Spleen (tissue), 11 donors: ENCODE results near the gene MED27. TPM values are rescaled to one million over a fixed set of nuclear protein-coding genes. Genes with fewer than 3 reads are reported as not detected.

Experiments
- DNase-seq: peaks from one replicate; pipeline ENCODE4 v3.0.0-alpha.2; 2020
- H3K27ac ChIP-seq, 8 donors: fragments of 200-600 bp; sonication (generic) in 7 of 8; 1 replicate in 4 of 8; 2 replicates in 4 of 8; pipeline versions ENCODE4 v1.5.0 to v1.8.0; 2016 to 2021; ENCODE audit warnings: inconsistent platforms in 4 of 8, mild to moderate bottlenecking in 4 of 8, moderate library complexity in 1 of 8
- H3K27me3 ChIP-seq, 7 donors: fragments of 200-600 bp; sonication (generic) in 6 of 7; replicated peaks in 1 of 7; 1 replicate in 4 of 7; 2 replicates in 3 of 7; pipeline versions ENCODE4 v1.5.0 to v1.8.0; 2016 to 2021; ENCODE audit warnings: inconsistent platforms in 3 of 7, mild to moderate bottlenecking in 1 of 7
- H3K36me3 ChIP-seq, 6 donors: fragments of 200-600 bp; sonication (generic) in 5 of 6; 1 replicate in 4 of 6; 2 replicates in 2 of 6; pipeline versions ENCODE4 v1.5.0 to v1.8.0; 2016 to 2021; ENCODE audit warnings: inconsistent platforms in 2 of 6
- H3K4me1 ChIP-seq, 6 donors: fragments of 200-600 bp; sonication (generic) in 5 of 6; 1 replicate in 3 of 6; 2 replicates in 3 of 6; pipeline versions ENCODE4 v1.5.0 to v1.8.0; 2016 to 2021; ENCODE audit warnings: inconsistent platforms in 3 of 6
- H3K4me3 ChIP-seq, 8 donors: fragments of 200-600 bp; sonication (generic) in 7 of 8; 1 replicate in 4 of 8; 2 replicates in 4 of 8; pipeline versions ENCODE4 v1.5.0 to v1.8.0; 2016 to 2021; ENCODE audit warnings: inconsistent platforms in 4 of 8, mild to moderate bottlenecking in 4 of 8, moderate library complexity in 2 of 8
- H3K9me3 ChIP-seq, 8 donors: fragments of 200-600 bp; sonication (generic) in 7 of 8; 1 replicate in 4 of 8; 2 replicates in 4 of 8; pipeline versions ENCODE4 v1.5.0 to v1.8.0; 2016 to 2021; ENCODE audit warnings: inconsistent platforms in 4 of 8
- POLR2A ChIP-seq, 3 donors: fragments of 450-650 bp; IDR thresholded peaks; one replicate each; pipeline ENCODE4 v1.5.1; 2017; ENCODE audit warnings: antibody characterized with exemption in 3 of 3, mild to moderate bottlenecking in 1 of 3
- POLR2AphosphoS5 ChIP-seq, 3 donors: sonication (generic); formaldehyde crosslinking; IDR thresholded peaks; one replicate each; pipeline ENCODE4 v1.5.1; 2017; ENCODE audit warnings: antibody characterized with exemption in 3 of 3
- WGBS, 5 donors: extraction: QIAGEN DNeasy Blood & Tissue Kit in 3 of 5; methylation state at CpG; one replicate each; pipeline versions ENCODE4 v1.1.5 to v1.1.7; 2013 to 2018; 5-methylcytosine and 5-hydroxymethylcytosine counted together
- intact Hi-C: fragments of 100-400 bp; cut with DNase I; formaldehyde crosslinking; loops from one replicate; pipeline ENCODE4 v1.15.0; 2023; ENCODE audit warnings: low total_unique reads
- polyA plus RNA-seq, 3 donors: library from polyadenylated mRNA; stranded (reverse); fragments of 200-250 nt; gene quantifications; one replicate each; pipeline ENCODE4 v1.2.1, GENCODE V29; 2013
- total RNA-seq, 7 donors: library from RNA; depleted of rRNA in 3 of 7; stranded (reverse); fragments of >200 nt in 3 of 7; fragmentation: NEBNext Ultra II Directional in 4 of 7; extraction: Animal tissue kit (Norgen Biotek cat#: 25700) in 4 of 7; gene quantifications; one replicate each; pipeline versions ENCODE4 v1.1.0 to v1.2.1, GENCODE V29; 2016 to 2021
- TF ChIP-seq, protein P1 (sequence below), 11 experiments: fragments of 200-600 bp in 7 of 11; fragments of 450-650 bp in 4 of 11; sonication (generic) in 4 of 11; IDR thresholded peaks in 8 of 11; conservative IDR thresholded peaks in 3 of 11; 1 replicate in 7 of 11; 2 replicates in 4 of 11; pipeline versions ENCODE4 v1.4.0 to v1.8.0; 2016 to 2021; ENCODE audit warnings: antibody characterized with exemption in 11 of 11, inconsistent platforms in 4 of 11, mild to moderate bottlenecking in 1 of 11
- donor health status: healthy with polysubstance abuse.
- donor health status: DM: no; HTN: no; CAD: no; lungs with moderate emphysema.
- donor health status: DM: no; HTN: no; CAD: no.
- donor health status: Bipolar disorder and iron deficiency.
- donor health status: healthy.
- donor health status: DM: no; HTN: no; CAD: no.
- donor health status: DM: yes; HTN: yes; CAD: no.

MED27 gene
- total and polyA plus RNA-seq, 10 donors, result 13.1 to 22.4 (median 16.0) TPM

DNA sequence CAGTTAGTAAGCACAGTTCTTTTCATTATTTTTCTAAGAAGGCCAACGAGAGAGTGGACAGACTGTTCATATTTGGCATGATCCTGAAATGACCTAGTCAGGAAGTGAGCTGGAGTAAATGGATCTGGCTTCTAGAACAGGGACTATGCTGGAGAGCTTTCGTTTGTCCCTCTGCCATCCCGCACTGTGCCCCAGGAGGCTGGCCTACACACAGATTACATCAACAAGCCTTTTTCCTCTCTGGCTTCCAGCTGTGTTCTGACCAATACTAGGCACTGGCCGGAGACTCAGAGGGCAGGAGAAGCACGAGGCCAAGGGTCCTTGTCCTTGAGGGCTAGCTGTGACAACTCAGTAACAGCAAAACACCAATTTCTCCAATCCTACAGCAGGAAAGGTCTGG, 127.8 kb downstream of the MED27 start:
- no peak for TF ChIP-seq POLR2AphosphoS5 (IDR thresholded peaks at IDR 0.05)
- TF ChIP-seq, protein P1, sequence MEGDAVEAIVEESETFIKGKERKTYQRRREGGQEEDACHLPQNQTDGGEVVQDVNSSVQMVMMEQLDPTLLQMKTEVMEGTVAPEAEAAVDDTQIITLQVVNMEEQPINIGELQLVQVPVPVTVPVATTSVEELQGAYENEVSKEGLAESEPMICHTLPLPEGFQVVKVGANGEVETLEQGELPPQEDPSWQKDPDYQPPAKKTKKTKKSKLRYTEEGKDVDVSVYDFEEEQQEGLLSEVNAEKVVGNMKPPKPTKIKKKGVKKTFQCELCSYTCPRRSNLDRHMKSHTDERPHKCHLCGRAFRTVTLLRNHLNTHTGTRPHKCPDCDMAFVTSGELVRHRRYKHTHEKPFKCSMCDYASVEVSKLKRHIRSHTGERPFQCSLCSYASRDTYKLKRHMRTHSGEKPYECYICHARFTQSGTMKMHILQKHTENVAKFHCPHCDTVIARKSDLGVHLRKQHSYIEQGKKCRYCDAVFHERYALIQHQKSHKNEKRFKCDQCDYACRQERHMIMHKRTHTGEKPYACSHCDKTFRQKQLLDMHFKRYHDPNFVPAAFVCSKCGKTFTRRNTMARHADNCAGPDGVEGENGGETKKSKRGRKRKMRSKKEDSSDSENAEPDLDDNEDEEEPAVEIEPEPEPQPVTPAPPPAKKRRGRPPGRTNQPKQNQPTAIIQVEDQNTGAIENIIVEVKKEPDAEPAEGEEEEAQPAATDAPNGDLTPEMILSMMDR (IDR thresholded peaks at IDR 0.05 in 8 of 11, conservative IDR thresholded peaks at IDR 0.05 in 3 of 11), result no peak
- no peak overlapping the region for H3K27ac ChIP-seq
- DNase-seq, result no peak
- peaks cover 0 to 9% (median 0%) of the 10 kb centered on the region in 6 donors for H3K36me3 ChIP-seq
- H3K27me3 ChIP-seq, result no peaks in the 10 kb centered on the region
- no peak overlapping the region for H3K4me3 ChIP-seq
- intact Hi-C loops, result no loop called here
- H3K9me3 ChIP-seq, result no peaks in the 10 kb centered on the region
- no peaks in the 10 kb centered on the region for H3K4me1 ChIP-seq
- WGBS, 5 donors, result 63 to 93% (median 73%) methylated on average over 5 of the region's 5 CpGs

DNA sequence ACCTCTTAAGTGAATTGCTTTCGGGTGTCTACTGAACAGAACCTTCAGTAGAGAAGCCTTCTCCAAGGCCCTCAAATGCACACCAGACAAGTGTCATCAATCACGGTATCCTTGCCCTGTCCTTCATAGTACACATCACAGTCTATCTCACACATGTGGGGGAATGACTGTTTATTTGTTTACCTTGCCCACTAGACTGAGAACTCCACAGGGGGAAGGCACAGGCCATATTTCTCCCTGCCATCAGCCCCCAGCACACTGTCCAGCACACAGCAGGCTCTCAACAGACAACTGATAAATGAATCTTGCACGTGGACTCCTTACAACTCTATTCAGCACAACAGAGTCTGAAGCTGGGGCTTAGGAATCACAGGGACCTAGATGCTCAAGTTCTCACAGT, 128.5 kb downstream of the MED27 start:
- H3K27ac ChIP-seq, result no peak overlapping the region
- WGBS, 5 donors, result 67 to 96% (median 92%) methylated on average over 3 of the region's 3 CpGs
- H3K4me3 ChIP-seq, result no peak overlapping the region
- H3K36me3 ChIP-seq, result peaks cover 0 to 12% (median 0%) of the 10 kb centered on the region in 6 donors
- no peaks in the 10 kb centered on the region for H3K9me3 ChIP-seq
- intact Hi-C loops, result no loop called here
- TF ChIP-seq POLR2AphosphoS5 (IDR thresholded peaks at IDR 0.05) (no peak), POLR2A (IDR thresholded peaks at IDR 0.05) (no peak)
- TF ChIP-seq, protein P1 (IDR thresholded peaks at IDR 0.05 in 8 of 11, conservative IDR thresholded peaks at IDR 0.05 in 3 of 11), result no peak
- H3K27me3 ChIP-seq, result no peaks in the 10 kb centered on the region
- no peak for DNase-seq
- no peaks in the 10 kb centered on the region for H3K4me1 ChIP-seq

DNA sequence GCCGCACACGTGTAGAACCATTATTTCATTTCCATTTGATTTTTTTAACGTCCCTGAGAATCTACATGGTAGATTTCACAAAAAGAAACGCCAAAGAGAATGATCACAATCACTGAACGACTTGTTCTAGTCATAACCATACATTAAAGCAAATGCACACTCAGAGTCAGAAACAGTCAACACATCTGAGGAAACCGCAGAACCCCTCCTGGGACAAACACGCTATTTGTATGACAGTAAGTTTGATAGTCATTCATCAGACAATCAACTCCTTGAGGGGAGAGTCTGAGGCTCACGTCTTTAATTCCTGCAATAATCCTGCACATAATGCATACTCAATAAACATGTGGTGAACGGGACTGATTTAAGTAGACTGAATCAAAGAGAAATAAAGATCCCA, 129.2 kb downstream of the MED27 start:
- TF ChIP-seq POLR2A (IDR thresholded peaks at IDR 0.05) (no peak), POLR2AphosphoS5 (IDR thresholded peaks at IDR 0.05) (no peak)
- TF ChIP-seq, protein P1 (IDR thresholded peaks at IDR 0.05 in 8 of 11, conservative IDR thresholded peaks at IDR 0.05 in 3 of 11), result no peak
- Histone ChIP-seq H3K4me1 (no peaks in the 10 kb centered on the region), H3K9me3 (no peaks in the 10 kb centered on the region), H3K27ac (no peak overlapping the region), H3K36me3 (peaks cover 0 to 13% (median 0%) of the 10 kb centered on the region in 6 donors), H3K4me3 (no peak overlapping the region), H3K27me3 (no peaks in the 10 kb centered on the region)
- WGBS, 5 donors, result 81 to 94% (median 88%) methylated on average over 9 of the region's 9 CpGs
- intact Hi-C loops, result no loop called here
- no peak for DNase-seq

DNA sequence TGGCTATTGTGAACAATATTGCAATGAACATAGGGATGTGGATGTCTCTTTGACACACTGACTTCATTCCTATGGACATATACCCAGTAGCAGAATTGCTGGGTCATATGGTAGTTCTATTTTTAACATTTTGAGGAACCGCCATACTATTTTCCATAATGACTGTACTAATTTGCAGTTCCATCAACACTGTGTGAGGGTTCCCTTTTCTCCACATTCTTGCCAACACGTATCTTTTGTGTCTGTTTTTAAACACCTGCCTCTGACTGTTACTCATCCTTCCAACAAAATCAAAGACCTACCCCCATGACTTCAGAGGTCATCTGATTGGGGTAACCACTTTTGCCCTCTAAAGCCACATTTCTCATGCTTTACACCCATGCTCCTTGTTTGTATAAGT, 133.5 kb downstream of the MED27 start:
- WGBS, 5 donors, result 70 to 88% (median 78%) methylated on average over 2 of the region's 2 CpGs
- Histone ChIP-seq H3K9me3 (no peaks in the 10 kb centered on the region), H3K4me3 (no peak overlapping the region), H3K36me3 (peaks cover 0 to 18% (median 0%) of the 10 kb centered on the region in 6 donors), H3K27me3 (no peaks in the 10 kb centered on the region), H3K4me1 (no peaks in the 10 kb centered on the region), H3K27ac (no peak overlapping the region)
- TF ChIP-seq POLR2A (IDR thresholded peaks at IDR 0.05) (no peak), POLR2AphosphoS5 (IDR thresholded peaks at IDR 0.05) (no peak)
- TF ChIP-seq, protein P1 (IDR thresholded peaks at IDR 0.05 in 8 of 11, conservative IDR thresholded peaks at IDR 0.05 in 3 of 11), result no peak
- intact Hi-C loops, result no loop called here
- DNase-seq, result no peak
